Epidermal melanocyte (primary cell): ENCODE measurements around the gene RIT2.

Experiments
- DNase-seq: peaks from one replicate; pipeline ENCODE4 v3.0.0; 2011; ENCODE audit warnings: low spot score; ENCODE audit not compliant: insufficient read length

Gene RIT2

GRCh38 chr18:43081396-43081795 lies 34.1 kb downstream of the RIT2 start:
- no peak for DNase-seq

GRCh38 chr18:43080671-43081070 lies 34.8 kb downstream of the RIT2 start:
- no peak for DNase-seq

DNA sequence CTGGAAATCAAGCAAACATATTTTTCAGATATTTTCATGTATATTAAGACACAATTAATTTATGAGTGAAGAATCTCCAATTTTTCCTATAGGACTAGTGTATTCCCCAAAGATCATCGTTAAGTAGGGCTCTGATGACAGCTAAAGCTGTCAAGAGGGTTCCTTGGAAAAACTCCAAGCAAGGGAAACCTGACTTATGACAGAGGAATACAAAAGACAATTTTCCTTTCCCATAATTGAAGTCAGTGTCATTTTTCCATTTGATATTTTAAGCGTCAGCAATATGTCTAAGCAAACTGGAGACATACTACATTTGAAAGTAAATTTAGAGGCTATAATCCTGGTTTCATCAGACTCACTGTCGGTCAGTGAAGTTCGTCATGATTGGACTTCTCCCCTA lies 36.1 kb downstream of the RIT2 start:
- no peak for DNase-seq

DNA sequence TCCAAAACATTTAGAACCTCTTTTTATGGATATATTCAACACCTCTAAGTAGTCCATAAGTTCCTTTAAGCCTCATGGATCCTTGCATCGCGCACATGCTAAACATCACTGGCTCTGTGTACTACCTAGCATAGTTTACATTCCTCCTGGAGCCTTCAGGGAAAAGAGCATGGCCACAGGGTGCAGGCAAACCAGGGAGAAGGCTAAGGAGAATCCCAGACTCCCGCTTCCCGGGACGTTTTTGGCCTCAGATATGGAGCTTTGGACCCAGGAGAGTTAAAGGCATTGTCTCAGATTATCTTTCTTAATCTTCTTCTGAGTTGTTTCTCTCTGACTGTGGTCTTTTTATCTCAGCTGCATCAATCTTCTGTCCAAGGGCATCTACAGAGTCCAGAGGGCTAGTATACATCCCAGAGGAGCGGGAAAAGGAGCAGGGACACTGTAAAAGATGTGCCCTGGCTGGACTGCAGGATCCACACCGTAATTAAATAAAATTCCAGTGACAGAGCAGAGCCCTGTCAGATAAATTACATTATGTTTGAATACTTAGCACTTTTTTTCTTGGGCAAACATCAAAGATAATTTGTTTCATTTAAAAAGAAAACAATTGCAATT lies 36.9 kb downstream of the RIT2 start:
- DNase-seq, result no peak

GRCh38 chr18:43077510-43078308 lies 37.8 kb downstream of the RIT2 start:
- no peak for DNase-seq

DNA sequence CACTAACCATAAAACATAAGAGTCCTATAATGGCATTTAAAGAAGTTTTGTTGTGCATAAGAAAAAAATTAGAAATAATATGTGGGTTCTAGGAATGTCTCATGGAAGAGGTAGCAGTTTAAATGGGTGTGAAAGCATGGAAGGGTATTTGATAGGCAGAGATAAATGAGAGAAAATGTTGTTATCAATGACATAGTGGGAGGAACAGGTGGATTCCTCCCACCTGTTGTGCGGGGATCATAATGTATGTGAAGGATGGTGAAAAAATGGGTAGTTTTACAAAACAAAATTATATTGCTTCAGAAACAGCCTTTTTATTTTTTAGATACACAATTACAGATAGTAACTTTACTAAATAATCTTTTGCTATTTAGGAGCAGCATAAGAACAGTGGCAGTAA lies 41.7 kb downstream of the RIT2 start:
- DNase-seq, result no peak

DNA sequence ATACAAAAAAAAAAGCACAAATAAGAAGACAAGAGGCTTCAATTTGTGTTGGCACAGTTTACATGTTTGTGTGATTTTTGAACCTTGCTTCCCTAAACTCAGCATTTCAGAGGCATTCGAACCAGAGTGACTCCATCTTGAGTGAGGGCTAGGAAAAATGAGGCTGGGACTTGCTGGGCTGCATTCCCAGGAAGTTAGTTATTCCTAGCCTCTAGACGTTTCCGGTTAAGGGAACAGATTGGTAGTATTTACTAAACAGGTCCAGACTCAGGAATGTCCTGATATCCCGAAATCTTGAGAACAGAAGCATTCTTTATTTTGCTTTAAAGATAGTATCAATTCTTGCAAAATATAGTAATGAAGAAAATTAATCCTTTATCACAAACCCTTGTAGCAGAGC lies 46.7 kb downstream of the RIT2 start:
- DNase-seq, result no peak

GRCh38 chr18:43067570-43067969 lies 47.9 kb downstream of the RIT2 start:
- DNase-seq, result no peak

DNA sequence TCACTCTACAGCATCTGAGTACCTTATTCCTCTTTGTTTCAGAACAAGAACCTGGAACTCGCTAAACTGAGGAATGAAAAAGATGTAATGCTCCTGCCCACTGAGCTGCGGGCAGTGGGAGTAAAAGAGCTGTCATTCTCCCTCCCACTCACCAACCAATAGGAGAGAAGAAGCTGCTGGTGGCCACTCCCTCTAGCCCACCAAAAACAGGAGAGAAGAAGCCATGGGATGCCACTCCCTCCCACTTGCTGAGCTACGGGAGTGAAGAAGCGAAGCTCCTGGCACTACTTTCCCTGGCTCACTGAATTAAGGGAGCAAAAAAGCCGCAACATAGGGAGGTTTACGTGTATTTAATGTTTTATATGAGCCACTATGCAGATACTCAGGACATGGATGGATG lies 53.7 kb downstream of the RIT2 start:
- DNase-seq, result no peak

DNA sequence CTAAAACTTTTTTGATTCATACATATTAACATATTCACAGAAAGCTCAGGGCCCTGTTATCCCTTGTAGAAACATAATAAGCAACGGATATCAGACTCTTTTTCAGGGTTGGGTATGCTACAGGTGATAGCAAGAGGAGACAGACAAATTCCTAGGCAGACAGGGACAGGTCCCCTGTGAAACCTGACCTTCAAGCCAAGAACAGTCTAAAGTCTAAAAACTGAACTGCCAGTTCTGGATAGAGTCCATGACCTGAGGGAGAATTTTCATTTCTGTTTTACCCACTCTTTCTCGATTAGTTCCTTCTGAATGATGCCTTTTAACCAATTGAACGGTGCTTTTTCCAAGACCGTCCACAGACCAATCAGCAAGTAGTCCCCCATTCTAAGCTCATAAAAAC lies 54.2 kb downstream of the RIT2 start:
- DNase-seq, result no peak

- DNase-seq, result no peak
Measured at GRCh38 chr18:43060020-43060419, 55.5 kb downstream of the RIT2 start.

GRCh38 chr18:43054815-43055519 lies 60.5 kb downstream of the RIT2 start:
- DNase-seq, result no peak

DNA sequence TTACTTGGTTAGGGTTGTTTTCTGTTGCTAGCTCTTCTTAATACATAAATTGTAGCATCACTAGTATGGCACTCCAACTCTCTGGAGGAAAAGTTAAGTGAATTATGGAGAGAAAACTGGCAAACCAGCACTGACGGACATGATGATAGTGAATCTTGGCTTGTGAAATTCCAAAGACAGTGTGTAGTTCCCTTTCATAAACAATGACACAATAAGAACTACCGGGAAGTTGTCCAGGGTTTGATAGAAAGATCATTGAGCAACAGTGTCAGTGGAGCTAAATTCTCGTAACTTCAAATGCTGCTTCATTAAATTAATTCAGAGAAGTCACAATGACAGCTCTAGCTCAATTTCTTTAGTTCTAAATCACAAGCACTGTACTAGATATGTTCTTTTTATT lies 66.5 kb downstream of the RIT2 start:
- no peak for DNase-seq

DNA sequence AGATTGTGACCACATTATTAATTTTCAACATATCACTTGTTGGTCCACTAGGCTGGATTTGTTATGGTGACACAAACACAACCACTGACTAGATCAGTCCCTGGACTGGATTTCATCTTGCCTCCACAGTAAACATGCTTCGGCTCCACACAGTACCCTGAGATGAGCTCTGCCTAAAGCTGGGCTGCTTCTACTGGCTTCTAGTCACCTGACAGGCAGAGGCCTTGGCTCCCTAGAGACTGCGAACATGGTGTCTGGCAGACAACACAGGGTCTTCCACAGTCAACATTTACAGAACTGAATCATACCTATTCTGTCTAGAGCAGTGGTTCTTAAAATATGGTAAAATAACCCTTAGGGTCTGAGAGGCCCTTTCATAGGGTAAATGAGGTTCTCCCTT lies 69.2 kb downstream of the RIT2 start:
- DNase-seq, result no peak

GRCh38 chr18:43043626-43044025 lies 71.9 kb downstream of the RIT2 start:
- no peak for DNase-seq

- no peak for DNase-seq
Measured at GRCh38 chr18:43040281-43040680, 75.2 kb downstream of the RIT2 start.

DNA sequence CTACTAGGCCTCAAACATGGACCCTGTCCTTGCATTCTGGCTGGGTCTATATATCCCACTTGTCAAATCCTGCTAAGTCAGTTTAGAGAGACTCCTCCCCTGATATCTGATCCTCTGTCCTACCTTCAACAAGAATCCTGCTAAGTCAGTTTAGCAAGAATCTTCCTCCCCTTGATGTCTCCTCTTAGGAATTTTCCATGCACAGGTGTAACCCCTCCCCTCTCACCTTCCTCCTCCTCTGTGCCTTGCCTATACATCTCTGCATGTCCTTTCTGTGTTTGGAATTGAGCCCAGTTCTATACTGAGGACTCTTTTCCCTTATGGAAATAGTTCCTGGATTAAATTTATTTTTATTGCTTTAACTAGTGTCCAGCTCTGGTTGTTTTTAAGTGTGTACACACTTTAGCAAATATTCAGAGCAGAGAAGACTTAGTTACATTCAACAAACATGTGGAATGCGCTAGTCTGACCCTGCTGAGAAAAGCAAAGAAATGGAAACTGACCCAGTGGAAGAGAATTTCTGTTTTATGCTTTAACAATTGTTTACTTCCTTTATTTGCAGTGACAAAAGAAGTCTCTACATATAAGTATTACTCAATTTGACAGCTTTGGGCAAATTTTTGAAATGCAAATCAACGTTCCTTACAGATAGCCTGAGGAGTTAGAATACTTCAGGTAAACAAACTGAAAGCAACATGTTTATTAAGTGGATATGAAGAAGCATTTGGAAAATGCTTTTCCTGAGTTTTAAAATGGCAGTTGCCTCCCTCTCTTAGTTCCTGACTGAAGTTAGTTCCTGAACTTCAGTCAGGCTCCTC lies 80.6 kb downstream of the RIT2 start:
- DNase-seq, result no peak

- DNase-seq, result no peak
Measured at GRCh38 chr18:43031169-43031568, 84.3 kb downstream of the RIT2 start.

DNA sequence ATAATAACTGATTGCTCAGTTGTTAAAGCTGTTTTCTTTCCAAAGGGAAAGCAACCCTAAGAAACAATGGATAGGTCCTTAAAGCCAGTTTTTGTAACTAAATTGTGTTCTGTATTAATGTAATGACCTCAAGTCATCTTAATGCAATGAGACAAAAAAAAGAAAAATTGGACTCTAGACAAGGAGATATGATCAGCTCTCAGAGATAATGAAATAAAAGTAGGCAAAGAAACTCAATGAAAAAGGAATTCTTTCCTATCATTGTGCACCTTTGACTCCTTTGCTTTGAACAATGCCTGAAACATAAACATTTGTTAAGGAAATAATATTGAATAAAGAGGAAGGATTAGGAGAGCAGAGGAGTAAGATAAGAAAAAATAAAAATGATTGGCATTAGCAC lies 86.1 kb downstream of the RIT2 start:
- no peak for DNase-seq

DNA sequence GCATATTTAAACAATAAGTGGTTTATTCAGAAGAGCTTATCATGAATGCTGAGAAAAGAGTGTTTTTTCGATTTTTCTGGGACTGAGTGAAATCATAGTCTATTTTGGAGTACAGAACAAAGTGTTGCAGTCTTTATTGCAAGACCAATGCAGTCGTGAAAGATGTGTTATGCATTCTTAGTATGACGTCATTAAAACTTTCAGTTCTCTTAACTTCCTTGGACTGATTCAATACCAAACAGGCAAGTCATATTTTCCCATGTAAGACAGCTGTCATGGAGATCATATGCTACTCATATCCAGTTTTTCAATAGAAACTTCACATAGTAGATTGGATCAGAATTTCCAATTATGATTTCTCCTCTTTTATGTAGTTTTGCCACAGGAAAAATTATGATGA lies 92.6 kb downstream of the RIT2 start:
- DNase-seq, result no peak

- no peak for DNase-seq
Measured at GRCh38 chr18:43017622-43018021, 97.9 kb downstream of the RIT2 start.

GRCh38 chr18:43013486-43013885 lies 102.0 kb downstream of the RIT2 start:
- no peak for DNase-seq
